SK-N-MC (cell line): Measurements from ENCODE around the gene INPP5J.

Source experiments
- EZH2 ChIP-seq: fragments of 200-600 bp; sonication (generic); IDR thresholded peaks from one replicate; pipeline ENCODE4 v1.6.1; 2017; ENCODE audit warnings: antibody characterized with exemption
- FOXP2 ChIP-seq: optimal IDR thresholded peaks from 2 replicates; pipeline ENCODE3; 2011; ENCODE audit warnings: mild to moderate bottlenecking, moderate library complexity; ENCODE audit not compliant: insufficient read depth; ENCODE audit errors: extremely low read length, control extremely low read depth
- POLR2AphosphoS5 ChIP-seq: IDR thresholded peaks from 2 replicates; pipeline ENCODE4 v1.6.1; 2012; ENCODE audit warnings: mild to moderate bottlenecking, low read depth, low read length, borderline replicate concordance

DNA sequence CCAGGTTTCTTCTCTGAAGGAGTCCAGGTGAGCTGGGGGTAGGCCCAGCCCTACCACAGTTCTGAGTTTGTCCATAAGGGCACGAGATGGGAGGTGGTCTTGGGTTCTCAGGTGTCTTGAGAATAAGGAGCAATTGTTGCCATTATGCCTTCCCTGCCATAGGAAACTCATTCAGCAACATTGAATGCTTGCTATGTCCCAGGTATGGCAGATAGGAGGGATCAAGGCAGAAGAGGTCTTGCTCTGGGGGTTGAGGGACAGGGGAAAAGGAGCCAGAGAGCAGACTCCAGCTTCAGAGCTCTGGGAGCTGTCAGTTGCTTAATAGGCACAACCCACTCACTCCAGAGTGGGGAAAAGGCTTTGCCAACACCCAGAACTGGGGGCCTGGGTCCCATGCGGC, 19.7 kb upstream of the INPP5J start:
- no peak for TF ChIP-seq POLR2AphosphoS5
- no peak for TF ChIP-seq EZH2
- TF ChIP-seq FOXP2: no peak
